Activated naive CD4-positive, alpha-beta T cell treated with anti-CD3 and anti-CD28 coated beads, Interleukin-2, amount 10 ng/mL, durations not matched to agents 7 days and 5 days (primary cell): Measurements from ENCODE around the gene PCDHA12.
"Not testable (repeated sequence)": the region's sequence is repeated elsewhere in the genome, so short reads cannot be mapped to it uniquely, and the experiment has no call there.

ENCODE experiments used
- CTCF ChIA-PET: fragments of 350-600 bp; sonication (Branson Sonifier 250); formaldehyde crosslinking; loops from one replicate; lab custom pipeline; 2021; ENCODE audit warnings: antibody characterized with exemption; lab: Charles Lee
- DNase-seq: peaks from one replicate; pipeline ENCODE4 v3.0.0-alpha.2; 2020
- H3K27ac Mint-ChIP-seq: one replicate; pipeline ENCODE4 v1.8.0; 2021; ENCODE audit warnings: mild to moderate bottlenecking, moderate library complexity, mixed read lengths
- H3K27me3 Mint-ChIP-seq: one replicate; pipeline ENCODE4 v1.8.0; 2021; ENCODE audit warnings: mild to moderate bottlenecking, mixed read lengths
- H3K36me3 Mint-ChIP-seq: one replicate; pipeline ENCODE4 v1.8.0; 2021; ENCODE audit warnings: mixed read lengths
- H3K4me1 Mint-ChIP-seq: one replicate; pipeline ENCODE4 v1.8.0; 2021; ENCODE audit warnings: mixed read lengths
- H3K4me3 Mint-ChIP-seq: one replicate; pipeline ENCODE4 v1.8.0; 2021; ENCODE audit warnings: mild to moderate bottlenecking, moderate library complexity, mixed read lengths
- H3K9me3 Mint-ChIP-seq: one replicate; pipeline ENCODE4 v1.8.0; 2021; ENCODE audit warnings: mixed read lengths

The PCDHA12 gene

GRCh38 chr5:140849831-140850634, 25.1 kb upstream of the PCDHA12 start:
- CTCF ChIA-PET, DNase-seq, H3K4me1 Mint-ChIP-seq, H3K9me3 Mint-ChIP-seq, H3K4me3 Mint-ChIP-seq, H3K27me3 Mint-ChIP-seq, H3K36me3 Mint-ChIP-seq, H3K27ac Mint-ChIP-seq: not testable (repeated sequence)

DNA sequence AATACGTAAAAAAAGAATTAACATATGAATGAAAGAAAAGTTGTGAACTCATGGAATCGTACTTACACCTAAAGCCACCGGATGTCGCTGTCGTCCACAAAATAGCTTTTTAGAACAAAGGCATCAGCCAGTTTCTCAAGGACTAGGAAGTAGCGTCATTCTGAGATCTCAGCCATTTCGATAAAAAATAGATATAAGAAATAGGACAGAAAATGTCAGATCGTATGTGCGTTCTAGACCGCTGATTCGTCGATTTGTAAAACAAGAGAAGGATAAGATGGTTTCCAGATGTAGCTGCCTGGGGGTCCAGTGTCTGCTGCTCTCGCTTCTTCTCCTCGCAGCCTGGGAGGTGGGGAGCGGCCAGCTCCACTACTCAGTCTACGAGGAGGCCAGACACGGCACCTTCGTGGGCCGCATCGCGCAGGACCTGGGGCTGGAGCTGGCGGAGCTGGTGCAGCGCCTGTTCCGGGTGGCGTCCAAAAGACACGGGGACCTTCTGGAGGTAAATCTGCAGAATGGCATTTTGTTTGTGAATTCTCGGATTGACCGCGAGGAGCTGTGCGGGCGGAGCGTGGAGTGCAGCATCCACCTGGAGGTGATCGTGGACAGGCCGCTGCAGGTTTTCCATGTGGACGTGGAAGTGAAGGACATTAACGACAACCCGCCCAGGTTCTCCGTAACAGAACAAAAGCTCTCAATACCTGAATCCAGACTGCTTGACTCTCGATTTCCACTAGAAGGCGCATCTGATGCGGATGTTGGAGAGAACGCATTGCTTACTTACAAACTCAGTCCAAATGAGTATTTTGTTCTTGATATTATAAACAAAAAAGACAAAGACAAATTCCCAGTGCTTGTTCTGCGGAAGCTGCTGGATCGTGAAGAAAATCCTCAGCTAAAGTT, 19.1 kb upstream of the PCDHA12 start, which contains the start of gene PCDHA10:
Gene PCDHA10 (plus strand): TSS at position 126 of the 903 bp plus-strand sequence. CDS start 152 bp downstream, at position 278.
- H3K4me3 Mint-ChIP-seq, result no peak within 1 kb of the TSS
- peaks cover 20% of the 10 kb centered on the region for H3K9me3 Mint-ChIP-seq
- peak within 1 kb of the TSS; percentile 28 for H3K27ac Mint-ChIP-seq
- CTCF ChIA-PET, result interaction anchor here (1.0 kb wide), 1 partner anchor 13 kb away, joined by 3 read pairs; no protein-coding TSS in a partner anchor
- no peaks in the 10 kb centered on the region for H3K36me3 Mint-ChIP-seq
- peaks cover 4% of the 10 kb centered on the region for H3K27me3 Mint-ChIP-seq
- no peak for DNase-seq
- H3K4me1 Mint-ChIP-seq, result no peaks in the 10 kb centered on the region

- no peak for DNase-seq
- no peaks in the 10 kb centered on the region for H3K4me1 Mint-ChIP-seq
- H3K27me3 Mint-ChIP-seq, result peaks cover 4% of the 10 kb centered on the region
- no peaks in the 10 kb centered on the region for H3K36me3 Mint-ChIP-seq
- CTCF ChIA-PET, result no interaction called here
- no peak overlapping the region for H3K4me3 Mint-ChIP-seq
- H3K27ac Mint-ChIP-seq, result peak overlapping the region; percentile 35
- peaks cover 30% of the 10 kb centered on the region for H3K9me3 Mint-ChIP-seq
These were observed 17.7 kb upstream of the PCDHA12 start for GRCh38 chr5:140857177-140857986.

GRCh38 chr5:140857987-140858240, 17.2 kb upstream of the PCDHA12 start:
- Mint-ChIP-seq H3K9me3 (peaks cover 28% of the 10 kb centered on the region), H3K4me1 (no peaks in the 10 kb centered on the region), H3K27ac (no peak overlapping the region), H3K36me3 (no peaks in the 10 kb centered on the region), H3K27me3 (peaks cover 7% of the 10 kb centered on the region), H3K4me3 (no peak overlapping the region)
- CTCF ChIA-PET, result no interaction called here
- DNase-seq, result no peak

- Mint-ChIP-seq H3K4me3 (no peak overlapping the region), H3K27ac (no peak overlapping the region), H3K9me3 (peaks cover 17% of the 10 kb centered on the region), H3K36me3 (no peaks in the 10 kb centered on the region), H3K4me1 (no peaks in the 10 kb centered on the region), H3K27me3 (peaks cover 3% of the 10 kb centered on the region)
- DNase-seq, result no peak
- CTCF ChIA-PET, result no interaction called here
These were observed 12.4 kb upstream of the PCDHA12 start for GRCh38 chr5:140862441-140863295.

- CTCF ChIA-PET, result interaction anchor here (1.0 to 1.5 kb wide), 3 partner anchors 12 to 174 kb away, joined by 3 to 4 read pairs (median 3); no protein-coding TSS in a partner anchor
- Mint-ChIP-seq H3K4me1 (no peaks in the 10 kb centered on the region), H3K36me3 (peaks cover 2% of the 10 kb centered on the region), H3K9me3 (peaks cover 8% of the 10 kb centered on the region), H3K4me3 (no peak within 1 kb of the TSS), H3K27ac (no peak within 1 kb of the TSS), H3K27me3 (peaks cover 14% of the 10 kb centered on the region)
- no peak for DNase-seq
These were observed 6.2 kb upstream of the PCDHA12 start, which contains the start of gene PCDHA11 for GRCh38 chr5:140868721-140869554. Gene PCDHA11, plus strand, starts transcription at chr5:140868957. Its CDS starts 147 bp downstream, at chr5:140869104.

DNA sequence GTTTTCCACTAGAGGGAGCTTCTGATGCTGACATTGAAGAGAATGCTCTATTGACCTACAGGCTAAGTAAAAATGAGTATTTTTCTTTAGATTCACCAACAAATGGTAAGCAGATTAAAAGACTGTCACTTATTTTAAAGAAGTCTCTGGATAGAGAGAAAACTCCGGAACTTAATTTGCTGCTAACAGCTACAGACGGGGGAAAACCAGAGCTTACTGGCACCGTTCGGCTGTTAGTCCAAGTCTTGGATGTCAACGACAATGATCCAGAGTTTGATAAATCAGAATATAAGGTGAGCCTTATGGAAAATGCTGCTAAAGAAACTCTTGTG, 5.6 kb upstream of the PCDHA12 start:
- CTCF ChIA-PET, result interaction anchor here (1.0 to 1.5 kb wide), 3 partner anchors 13 to 173 kb away, joined by 3 to 4 read pairs (median 3); no protein-coding TSS in a partner anchor
- no peak for DNase-seq
- peaks cover 2% of the 10 kb centered on the region for H3K36me3 Mint-ChIP-seq
- no peak overlapping the region for H3K4me3 Mint-ChIP-seq
- H3K27me3 Mint-ChIP-seq, result peaks cover 14% of the 10 kb centered on the region
- H3K9me3 Mint-ChIP-seq, result peaks cover 10% of the 10 kb centered on the region
- H3K4me1 Mint-ChIP-seq, result no peaks in the 10 kb centered on the region
- no peak overlapping the region for H3K27ac Mint-ChIP-seq

- Mint-ChIP-seq H3K27ac (peak overlapping the region; percentile 42), H3K27me3 (peaks cover 17% of the 10 kb centered on the region), H3K36me3 (peaks cover 2% of the 10 kb centered on the region), H3K4me1 (no peaks in the 10 kb centered on the region), H3K9me3 (peaks cover 12% of the 10 kb centered on the region), H3K4me3 (no peak overlapping the region)
- CTCF ChIA-PET, result interaction anchor here (1.2 to 1.5 kb wide), 2 partner anchors 14 to 172 kb away, joined by 3 to 4 read pairs; no protein-coding TSS in a partner anchor
- DNase-seq, result no peak
These were observed 4.6 kb upstream of the PCDHA12 start for GRCh38 chr5:140870221-140871201.

DNA sequence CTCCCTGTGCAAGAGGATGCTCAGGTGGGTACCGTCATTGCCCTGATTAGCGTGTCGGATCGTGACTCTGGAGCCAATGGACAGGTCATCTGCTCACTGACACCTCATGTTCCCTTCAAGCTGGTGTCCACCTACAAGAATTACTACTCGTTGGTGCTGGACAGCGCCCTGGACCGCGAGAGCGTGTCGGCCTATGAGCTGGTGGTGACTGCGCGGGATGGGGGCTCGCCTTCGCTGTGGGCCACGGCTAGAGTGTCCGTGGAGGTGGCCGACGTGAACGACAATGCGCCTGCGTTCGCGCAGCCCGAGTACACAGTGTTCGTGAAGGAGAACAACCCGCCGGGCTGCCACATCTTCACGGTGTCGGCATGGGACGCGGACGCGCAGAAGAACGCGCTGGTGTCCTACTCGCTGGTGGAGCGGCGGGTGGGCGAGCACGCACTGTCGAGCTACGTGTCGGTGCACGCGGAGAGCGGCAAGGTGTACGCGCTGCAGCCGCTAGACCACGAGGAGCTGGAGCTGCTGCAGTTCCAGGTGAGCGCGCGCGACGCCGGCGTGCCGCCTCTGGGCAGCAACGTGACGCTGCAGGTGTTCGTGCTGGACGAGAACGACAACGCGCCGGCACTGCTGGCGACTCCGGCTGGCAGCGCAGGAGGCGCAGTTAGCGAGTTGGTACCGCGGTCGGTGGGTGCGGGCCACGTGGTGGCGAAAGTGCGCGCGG, 1.6 kb downstream of the PCDHA12 start:
- H3K9me3 Mint-ChIP-seq, result peaks cover 18% of the 10 kb centered on the region
- H3K4me3 Mint-ChIP-seq, DNase-seq, H3K4me1 Mint-ChIP-seq, H3K27me3 Mint-ChIP-seq, H3K27ac Mint-ChIP-seq, H3K36me3 Mint-ChIP-seq, CTCF ChIA-PET: not testable (repeated sequence)

DNA sequence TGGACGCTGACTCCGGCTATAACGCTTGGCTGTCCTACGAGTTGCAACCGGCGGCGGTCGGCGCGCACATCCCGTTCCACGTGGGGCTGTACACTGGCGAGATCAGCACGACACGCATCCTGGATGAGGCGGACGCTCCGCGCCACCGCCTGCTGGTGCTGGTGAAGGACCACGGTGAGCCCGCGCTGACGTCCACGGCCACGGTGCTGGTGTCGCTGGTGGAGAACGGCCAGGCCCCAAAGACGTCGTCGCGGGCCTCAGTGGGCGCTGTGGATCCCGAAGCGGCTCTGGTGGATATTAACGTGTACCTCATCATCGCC, 2.1 kb downstream of the PCDHA12 start:
- H3K27me3 Mint-ChIP-seq, result peaks cover 11% of the 10 kb centered on the region
- peak overlapping the region; percentile 58 for H3K27ac Mint-ChIP-seq
- no peaks in the 10 kb centered on the region for H3K36me3 Mint-ChIP-seq
- CTCF ChIA-PET, result no interaction called here
- no peak for DNase-seq
- H3K9me3 Mint-ChIP-seq, result peaks cover 18% of the 10 kb centered on the region
- H3K4me1 Mint-ChIP-seq, result no peaks in the 10 kb centered on the region
- H3K4me3 Mint-ChIP-seq, result no peak overlapping the region

DNA sequence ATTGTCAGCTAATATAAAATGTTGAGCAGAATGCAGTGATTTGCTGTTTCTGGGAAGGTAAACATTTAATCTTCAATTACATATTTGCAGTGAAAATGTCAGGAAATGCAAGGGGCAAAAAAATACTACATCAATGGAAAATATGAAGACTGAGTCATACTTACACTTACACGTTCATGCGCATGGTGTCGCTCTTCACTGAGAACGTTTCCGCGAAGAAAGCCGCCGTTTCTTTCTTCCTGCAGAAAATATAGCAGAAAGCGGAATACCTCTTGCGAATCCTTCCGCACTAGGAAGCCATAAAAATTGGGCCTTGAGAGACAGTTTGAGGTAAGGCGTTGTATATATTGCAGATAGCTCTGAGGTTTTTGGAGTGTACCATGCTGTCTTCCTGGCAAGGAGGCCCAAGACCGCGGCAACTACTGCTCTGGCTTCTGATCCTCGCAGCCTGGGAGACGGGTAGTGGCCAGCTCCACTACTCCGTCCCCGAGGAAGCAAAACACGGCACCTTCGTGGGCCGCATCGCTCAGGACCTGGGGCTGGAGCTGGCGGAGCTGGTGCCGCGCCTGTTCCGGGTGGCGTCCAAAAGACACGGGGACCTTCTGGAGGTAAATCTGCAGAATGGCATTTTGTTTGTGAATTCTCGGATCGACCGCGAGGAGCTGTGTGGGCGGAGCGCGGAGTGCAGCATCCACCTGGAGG, 6.9 kb downstream of the PCDHA12 start, which contains the start of gene PCDHA13:
Gene PCDHA13 (plus strand): TSS at position 236 of the 702 bp plus-strand sequence. CDS start 145 bp downstream, at position 381.
- Mint-ChIP-seq H3K9me3 (peaks cover 17% of the 10 kb centered on the region), H3K4me1 (no peaks in the 10 kb centered on the region), H3K4me3 (no peak within 1 kb of the TSS), H3K36me3 (no peaks in the 10 kb centered on the region), H3K27me3 (peaks cover 12% of the 10 kb centered on the region), H3K27ac (no peak within 1 kb of the TSS)
- CTCF ChIA-PET, result no interaction called here
- no peak for DNase-seq
